DOHH2 (cell line): ENCODE measurements around the gene IZUMO4.

Experiments
- H3F3A ChIP-seq: fragments of 200-600 bp; sonication (generic), shearing (Covaris generic); 2 replicates; pipeline ENCODE4 v1.6.0; 2016; ENCODE audit warnings: antibody characterized with exemption, mild to moderate bottlenecking; ENCODE audit not compliant: control insufficient read depth, insufficient read depth
- H3K27ac ChIP-seq: fragments of 200-600 bp; sonication (generic); 2 replicates; pipeline ENCODE4 v1.5.1; 2014; ENCODE audit warnings: low read depth, mild to moderate bottlenecking, low read length, moderate library complexity
- H3K27me3 ChIP-seq: fragments of 200-600 bp; sonication (generic); 2 replicates; pipeline ENCODE4 v1.6.1; 2014; ENCODE audit warnings: mild to moderate bottlenecking, low read length, mixed read lengths; ENCODE audit not compliant: control insufficient read depth
- H3K36me3 ChIP-seq: fragments of 200-600 bp; sonication (generic); 2 replicates; pipeline ENCODE4 v1.6.1; 2014; ENCODE audit warnings: mild to moderate bottlenecking, low read length, moderate library complexity, mixed read lengths; ENCODE audit not compliant: control insufficient read depth
- H3K4me1 ChIP-seq: fragments of 200-600 bp; sonication (generic); 2 replicates; pipeline ENCODE4 v1.6.1; 2014; ENCODE audit warnings: mild to moderate bottlenecking, low read length, mixed read lengths; ENCODE audit not compliant: control insufficient read depth
- H3K4me2 ChIP-seq: fragments of 200-600 bp; sonication (generic); 2 replicates; pipeline ENCODE4 v1.6.0; 2014; ENCODE audit warnings: mild to moderate bottlenecking, low read length, moderate library complexity
- H3K4me3 ChIP-seq: fragments of 200-600 bp; sonication (generic); 2 replicates; pipeline ENCODE4 v1.5.1; 2014; ENCODE audit warnings: mild to moderate bottlenecking, low read length, mixed read lengths
- H3K79me2 ChIP-seq: fragments of 200-600 bp; sonication (generic); 2 replicates; pipeline ENCODE4 v1.6.1; 2014; ENCODE audit warnings: mild to moderate bottlenecking, low read length, mixed read lengths; ENCODE audit not compliant: control insufficient read depth
- H3K9me2 ChIP-seq: fragments of 200-600 bp; sonication (generic); replicated peaks from 2 replicates; pipeline ENCODE4 v1.6.1; 2014; ENCODE audit warnings: mild to moderate bottlenecking, low read length, mixed read lengths; ENCODE audit not compliant: control insufficient read depth
- H3K9me3 ChIP-seq: fragments of 200-600 bp; sonication (generic); 2 replicates; pipeline ENCODE4 v1.6.1; 2014; ENCODE audit warnings: antibody characterized with exemption, low read length, mixed read lengths; ENCODE audit not compliant: control insufficient read depth, insufficient read depth
- H4K20me1 ChIP-seq: fragments of 200-600 bp; sonication (generic); 2 replicates; pipeline ENCODE4 v1.6.0; 2014; ENCODE audit warnings: low read depth, mild to moderate bottlenecking, antibody characterized with exemption, low read length, moderate library complexity; ENCODE audit not compliant: control insufficient read depth, insufficient read depth
- CTCF ChIP-seq: fragments of 200-600 bp; sonication (generic); IDR thresholded peaks from one replicate; pipeline ENCODE4 v1.5.1; 2014; ENCODE audit warnings: antibody characterized with exemption, mild to moderate bottlenecking, low read depth, low read length; ENCODE audit not compliant: poor library complexity, severe bottlenecking
- EZH2phosphoT487 ChIP-seq: fragments of 200-600 bp; sonication (generic); IDR thresholded peaks from 2 replicates; pipeline ENCODE4 v1.6.1; 2017; ENCODE audit warnings: borderline replicate concordance, mild to moderate bottlenecking, antibody characterized with exemption, low read length, moderate library complexity, mixed read lengths

IZUMO4 gene, protein sequence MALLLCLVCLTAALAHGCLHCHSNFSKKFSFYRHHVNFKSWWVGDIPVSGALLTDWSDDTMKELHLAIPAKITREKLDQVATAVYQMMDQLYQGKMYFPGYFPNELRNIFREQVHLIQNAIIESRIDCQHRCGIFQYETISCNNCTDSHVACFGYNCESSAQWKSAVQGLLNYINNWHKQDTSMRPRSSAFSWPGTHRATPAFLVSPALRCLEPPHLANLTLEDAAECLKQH

GRCh38 chr19:2096480-2097202, at the start of gene IZUMO4:
IZUMO4 (plus strand) TSS chr19:2096915; CDS start chr19:2096946, 31 bp downstream.
- H3K9me3 ChIP-seq: no peaks in the 10 kb centered on the region
- no peaks in the 10 kb centered on the region for H4K20me1 ChIP-seq

GRCh38 chr19:2047076-2047448, 49.7 kb upstream of the IZUMO4 start:
- H3K4me3 ChIP-seq: peak overlapping the region; percentile 99; the same call in 1 of the 2 replicates
- peaks cover 84% of the 10 kb centered on the region for H3K4me1 ChIP-seq
- peaks cover 84% of the 10 kb centered on the region for H3K36me3 ChIP-seq
- no peaks in the 10 kb centered on the region for H3K9me2 ChIP-seq
- H3K9me3 ChIP-seq: no peaks in the 10 kb centered on the region
- peaks cover 58% of the 10 kb centered on the region for H3F3A ChIP-seq
- H3K27me3 ChIP-seq: no peaks in the 10 kb centered on the region
- TF ChIP-seq CTCF: peak; percentile 42
- no peak for TF ChIP-seq EZH2phosphoT487
- H3K4me2 ChIP-seq: peak overlapping the region; percentile 98
- peaks cover 79% of the 10 kb centered on the region for H3K79me2 ChIP-seq
- peak overlapping the region; percentile 4; the same call in 1 of the 2 replicates for H3K27ac ChIP-seq
- peaks cover 58% of the 10 kb centered on the region for H4K20me1 ChIP-seq

More at GRCh38 chr19:2096480-2097202, at the start of gene IZUMO4:
- H3K27ac ChIP-seq: peak within 1 kb of the TSS; percentile 99
- TF ChIP-seq CTCF (peak; percentile 73), EZH2phosphoT487 (no peak)
- H3K79me2 ChIP-seq: peaks cover 44% of the 10 kb centered on the region
- H3K4me1 ChIP-seq: peaks cover 35% of the 10 kb centered on the region
- H3F3A ChIP-seq: peaks cover 21% of the 10 kb centered on the region
- no peaks in the 10 kb centered on the region for H3K27me3 ChIP-seq
- H3K9me2 ChIP-seq: no peaks in the 10 kb centered on the region
- H3K36me3 ChIP-seq: peaks cover 62% of the 10 kb centered on the region
- H3K4me2 ChIP-seq: peak within 1 kb of the TSS; percentile 97
- peak within 1 kb of the TSS; percentile 82 for H3K4me3 ChIP-seq

DNA sequence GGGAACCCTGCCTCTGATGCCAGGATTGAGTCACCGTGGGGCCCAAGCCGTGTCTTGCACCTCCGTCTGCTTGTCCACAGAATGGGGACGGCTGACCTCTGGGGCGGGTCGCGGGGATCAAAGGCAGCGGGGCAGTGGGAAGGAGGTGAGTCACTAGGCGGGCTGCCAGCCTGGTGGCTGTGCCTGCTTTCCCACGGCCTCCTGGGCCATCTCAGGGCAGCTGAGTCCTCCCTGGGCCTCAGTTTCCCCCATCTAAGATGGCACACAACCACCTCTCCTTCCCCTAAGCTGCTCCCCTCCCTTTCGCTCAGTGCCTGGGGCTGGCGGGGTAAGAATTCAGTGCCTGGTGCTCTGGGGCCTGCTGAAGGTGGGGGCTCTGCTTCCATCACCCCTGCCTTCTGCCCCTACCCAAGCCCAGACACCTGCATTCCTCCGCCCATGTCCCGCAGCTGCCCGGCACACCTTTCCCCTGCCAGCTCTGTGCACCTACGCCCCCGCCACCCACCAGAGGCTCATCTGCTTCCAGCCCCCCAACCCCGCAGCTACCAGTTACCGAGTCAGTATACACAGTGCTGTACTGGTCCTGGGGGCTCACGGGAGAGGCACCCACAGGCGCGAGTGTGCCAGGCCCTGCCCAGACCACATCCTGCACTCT, 49.1 kb upstream of the IZUMO4 start:
- Histone ChIP-seq H3K27me3 (no peaks in the 10 kb centered on the region), H3K4me3 (peak overlapping the region; percentile 99), H3K36me3 (peaks cover 80% of the 10 kb centered on the region), H3K9me2 (no peaks in the 10 kb centered on the region), H3K4me1 (peaks cover 85% of the 10 kb centered on the region), H3K27ac (peak overlapping the region; percentile 85; the same call in 1 of the 2 replicates), H3K4me2 (peak overlapping the region; percentile 98), H4K20me1 (peaks cover 58% of the 10 kb centered on the region), H3F3A (peaks cover 60% of the 10 kb centered on the region), H3K79me2 (peaks cover 79% of the 10 kb centered on the region), H3K9me3 (no peaks in the 10 kb centered on the region)
- TF ChIP-seq EZH2phosphoT487 (no peak), CTCF (no peak)
